Activated CD4-positive, alpha-beta T cell treated with anti-CD3 and anti-CD28 coated beads, Interleukin-2, amount 10 ng/mL, durations not matched to agents 7 days and 5 days (primary cell): Measurements from ENCODE around the gene LY6G5C. TPM values are rescaled to one million over a fixed set of nuclear protein-coding genes. Genes with fewer than 3 reads are reported as not detected.
"Not testable (repeated sequence)": the region's sequence is repeated elsewhere in the genome, so short reads cannot be mapped to it uniquely, and the experiment has no call there.

Source experiments
- CTCF ChIA-PET: fragments of 350-600 bp; sonication (Branson Sonifier 250); formaldehyde crosslinking; loops from one replicate; lab custom pipeline; 2021; ENCODE audit warnings: antibody characterized with exemption; lab: Charles Lee
- POLR2A ChIA-PET: fragments of 350-600 bp; sonication (Branson Sonifier 250); formaldehyde crosslinking; loops from one replicate; lab custom pipeline; 2021; ENCODE audit warnings: antibody characterized with exemption; lab: Charles Lee
- DNase-seq: peaks from one replicate; pipeline ENCODE4 v3.0.0-alpha.2; 2020
- H3K27ac Mint-ChIP-seq: one replicate; pipeline ENCODE4 v1.8.0; 2021; ENCODE audit warnings: mild to moderate bottlenecking, moderate library complexity, mixed read lengths
- H3K27me3 Mint-ChIP-seq: one replicate; pipeline ENCODE4 v1.8.0; 2021; ENCODE audit warnings: mixed read lengths
- H3K36me3 Mint-ChIP-seq: one replicate; pipeline ENCODE4 v1.8.0; 2021; ENCODE audit warnings: low read depth, mixed read lengths
- H3K4me1 Mint-ChIP-seq: one replicate; pipeline ENCODE4 v1.8.0; 2021; ENCODE audit warnings: mixed read lengths
- H3K4me3 Mint-ChIP-seq: one replicate; pipeline ENCODE4 v1.8.0; 2021; ENCODE audit warnings: mild to moderate bottlenecking, moderate library complexity, mixed read lengths
- H3K9me3 Mint-ChIP-seq: one replicate; pipeline ENCODE4 v1.8.0; 2021; ENCODE audit warnings: mixed read lengths
- total RNA-seq, 2 experiments: library from RNA; stranded (reverse); gene quantifications; one replicate each; pipeline ENCODE4 v1.2.3, GENCODE V29; 2021

Gene LY6G5C
- total RNA-seq, 2 experiments from 2014 or later, result 1.7 to 2.1 TPM

DNA sequence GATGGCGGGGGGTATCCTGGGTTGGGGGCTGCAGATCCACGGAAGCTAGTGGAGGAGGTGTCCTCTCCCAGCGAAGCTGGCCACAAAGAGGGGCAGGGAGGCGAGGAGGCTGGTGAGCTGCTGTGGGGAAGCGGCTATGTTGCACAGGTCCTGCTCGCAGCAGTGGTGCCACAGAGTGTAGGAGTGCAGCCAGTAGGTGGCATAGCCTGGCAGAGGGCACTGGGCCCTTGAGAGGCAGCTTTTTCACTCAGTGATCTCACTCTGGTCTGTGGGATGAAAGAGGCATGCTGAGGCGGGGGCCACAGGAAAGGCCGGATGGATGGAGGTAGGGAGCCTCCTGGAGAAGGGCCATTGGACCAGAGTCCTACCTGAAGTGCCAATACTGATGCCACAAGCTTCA lies 31.4 kb upstream of the LY6G5C start:
- Mint-ChIP-seq H3K9me3 (no peaks in the 10 kb centered on the region), H3K27me3 (peaks cover 7% of the 10 kb centered on the region), H3K36me3 (no peaks in the 10 kb centered on the region), H3K4me1 (peaks cover 29% of the 10 kb centered on the region), H3K27ac (peak overlapping the region; percentile 25), H3K4me3 (no peak overlapping the region)
- peak; percentile 38 for DNase-seq
- ChIA-PET CTCF (interaction anchor here (0.7 to 2.6 kb wide), 5 partner anchors 9 to 113 kb away, joined by 3 to 13 read pairs (median 3); partner anchors contain the start of genes ABHD16A, DDAH2, LY6G6C and MPIG6B), POLR2A (no interaction called here)

DNA sequence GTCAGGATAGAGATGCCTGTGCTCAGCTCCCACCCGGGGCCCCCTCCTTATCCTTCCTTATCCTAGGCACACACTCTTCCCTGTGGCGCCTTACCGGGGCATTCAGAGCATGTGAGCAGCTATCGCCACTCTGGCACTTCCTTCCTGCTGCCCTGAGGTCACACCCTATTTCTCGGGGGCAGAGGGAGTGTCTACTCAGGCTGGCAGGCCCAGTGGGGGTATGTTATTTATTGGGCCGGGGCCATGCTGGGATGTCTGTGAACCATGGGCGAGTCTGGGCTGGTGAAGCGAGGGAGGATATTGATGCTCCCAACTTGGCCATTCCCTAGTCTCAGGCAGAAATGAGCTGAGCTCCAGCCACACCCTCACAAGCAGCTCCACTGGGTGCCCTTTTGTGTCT lies 30.4 kb upstream of the LY6G5C start:
- ChIA-PET CTCF (interaction anchor here (0.5 to 1.4 kb wide), 6 partner anchors 8 to 145 kb away, joined by 3 read pairs; partner anchors contain the start of genes ABHD16A and DDAH2), POLR2A (no interaction called here)
- Mint-ChIP-seq H3K36me3 (no peaks in the 10 kb centered on the region), H3K4me1 (peaks cover 29% of the 10 kb centered on the region), H3K4me3 (no peak overlapping the region), H3K27me3 (peaks cover 7% of the 10 kb centered on the region), H3K9me3 (no peaks in the 10 kb centered on the region), H3K27ac (peak overlapping the region; percentile 72)
- DNase-seq, result no peak

- CTCF ChIA-PET, result interaction anchor here (0.5 to 1.1 kb wide), 3 partner anchors 17 to 144 kb away, joined by 3 read pairs; no protein-coding TSS in a partner anchor
- peaks cover 7% of the 10 kb centered on the region for H3K27me3 Mint-ChIP-seq
- no peaks in the 10 kb centered on the region for H3K36me3 Mint-ChIP-seq
- no peak overlapping the region for H3K4me3 Mint-ChIP-seq
- DNase-seq, result no peak
- H3K9me3 Mint-ChIP-seq, result no peaks in the 10 kb centered on the region
- peaks cover 29% of the 10 kb centered on the region for H3K4me1 Mint-ChIP-seq
- H3K27ac Mint-ChIP-seq, result peak overlapping the region; percentile 48
- POLR2A ChIA-PET, result no interaction called here
These were observed 29.8 kb upstream of the LY6G5C start for GRCh38 chr6:31710523-31711219.

GRCh38 chr6:31709157-31709556 lies 28.3 kb upstream of the LY6G5C start:
- H3K27me3 Mint-ChIP-seq, POLR2A ChIA-PET, H3K9me3 Mint-ChIP-seq, H3K27ac Mint-ChIP-seq, DNase-seq, H3K36me3 Mint-ChIP-seq, H3K4me3 Mint-ChIP-seq: not testable (repeated sequence)
- CTCF ChIA-PET, result interaction anchor here (1.2 kb wide), 1 partner anchor 22 kb away, joined by 6 read pairs; no protein-coding TSS in a partner anchor
- H3K4me1 Mint-ChIP-seq, result peaks cover 29% of the 10 kb centered on the region

- Mint-ChIP-seq H3K27me3 (peaks cover 5% of the 10 kb centered on the region), H3K4me3 (no peak overlapping the region), H3K9me3 (no peaks in the 10 kb centered on the region), H3K4me1 (peaks cover 32% of the 10 kb centered on the region), H3K27ac (no peak overlapping the region), H3K36me3 (no peaks in the 10 kb centered on the region)
- POLR2A ChIA-PET, result no interaction called here
- DNase-seq, result no peak
- CTCF ChIA-PET, result no interaction called here
These were observed 27.4 kb upstream of the LY6G5C start for GRCh38 chr6:31708224-31708623.

DNA sequence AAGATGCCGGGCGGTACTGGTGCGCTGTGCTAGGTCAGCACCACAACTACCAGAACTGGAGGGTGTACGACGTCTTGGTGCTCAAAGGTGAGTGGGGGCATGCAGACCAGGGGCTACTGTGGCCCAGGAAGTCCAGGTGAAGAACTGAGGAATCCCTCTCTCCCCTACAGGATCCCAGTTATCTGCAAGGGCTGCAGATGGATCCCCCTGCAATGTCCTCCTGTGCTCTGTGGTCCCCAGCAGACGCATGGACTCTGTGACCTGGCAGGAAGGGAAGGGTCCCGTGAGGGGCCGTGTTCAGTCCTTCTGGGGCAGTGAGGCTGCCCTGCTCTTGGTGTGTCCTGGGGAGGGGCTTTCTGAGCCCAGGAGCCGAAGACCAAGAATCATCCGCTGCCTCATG lies 26.8 kb upstream of the LY6G5C start:
- Mint-ChIP-seq H3K4me3 (no peak overlapping the region), H3K9me3 (no peaks in the 10 kb centered on the region), H3K27ac (no peak overlapping the region), H3K27me3 (peaks cover 1% of the 10 kb centered on the region), H3K36me3 (peaks cover 1% of the 10 kb centered on the region), H3K4me1 (peaks cover 31% of the 10 kb centered on the region)
- DNase-seq, result no peak
- POLR2A ChIA-PET, result no interaction called here
- CTCF ChIA-PET, result no interaction called here

DNA sequence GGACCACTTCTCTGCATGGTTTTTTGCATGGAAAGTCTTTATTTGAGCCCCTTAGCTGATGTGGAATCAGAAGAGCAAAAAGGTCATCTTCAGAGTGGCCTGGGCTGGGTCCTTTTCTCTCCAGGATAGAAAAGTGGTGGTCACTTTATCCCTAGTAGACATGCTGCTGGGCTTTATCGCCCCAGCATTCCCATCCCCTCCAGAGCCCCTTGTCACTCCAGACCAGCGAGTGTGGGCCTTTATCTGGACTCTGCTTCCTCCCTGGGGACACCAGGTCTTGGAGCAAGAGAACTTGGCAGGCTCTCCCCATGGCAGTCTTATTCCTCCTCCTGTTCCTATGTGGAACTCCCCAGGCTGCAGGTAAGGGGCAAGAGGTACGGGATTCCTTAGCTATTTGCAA lies 25.7 kb upstream of the LY6G5C start, which contains the start of gene LY6G6F:
TSS of gene LY6G6F (plus strand) at position 268 of the 400 bp plus-strand sequence. CDS start at position 309, 41 bp downstream.
- Mint-ChIP-seq H3K36me3 (peaks cover 7% of the 10 kb centered on the region), H3K27ac (no peak within 1 kb of the TSS), H3K9me3 (no peaks in the 10 kb centered on the region), H3K27me3 (no peaks in the 10 kb centered on the region), H3K4me1 (peaks cover 28% of the 10 kb centered on the region), H3K4me3 (no peak within 1 kb of the TSS)
- no peak for DNase-seq
- ChIA-PET POLR2A (no interaction called here), CTCF (interaction anchor here (0.6 kb wide), 1 partner anchor 194 kb away, joined by 3 read pairs; no protein-coding TSS in a partner anchor)

- Mint-ChIP-seq H3K4me1 (peaks cover 28% of the 10 kb centered on the region), H3K27ac (no peak overlapping the region), H3K36me3 (peaks cover 12% of the 10 kb centered on the region), H3K9me3 (no peaks in the 10 kb centered on the region), H3K4me3 (no peak overlapping the region), H3K27me3 (no peaks in the 10 kb centered on the region)
- POLR2A ChIA-PET, result no interaction called here
- no peak for DNase-seq
- CTCF ChIA-PET, result interaction anchor here (0.6 kb wide), 2 partner anchors 81 to 195 kb away, joined by 3 read pairs; no protein-coding TSS in a partner anchor
These were observed 25.1 kb upstream of the LY6G5C start for GRCh38 chr6:31705931-31706330.

DNA sequence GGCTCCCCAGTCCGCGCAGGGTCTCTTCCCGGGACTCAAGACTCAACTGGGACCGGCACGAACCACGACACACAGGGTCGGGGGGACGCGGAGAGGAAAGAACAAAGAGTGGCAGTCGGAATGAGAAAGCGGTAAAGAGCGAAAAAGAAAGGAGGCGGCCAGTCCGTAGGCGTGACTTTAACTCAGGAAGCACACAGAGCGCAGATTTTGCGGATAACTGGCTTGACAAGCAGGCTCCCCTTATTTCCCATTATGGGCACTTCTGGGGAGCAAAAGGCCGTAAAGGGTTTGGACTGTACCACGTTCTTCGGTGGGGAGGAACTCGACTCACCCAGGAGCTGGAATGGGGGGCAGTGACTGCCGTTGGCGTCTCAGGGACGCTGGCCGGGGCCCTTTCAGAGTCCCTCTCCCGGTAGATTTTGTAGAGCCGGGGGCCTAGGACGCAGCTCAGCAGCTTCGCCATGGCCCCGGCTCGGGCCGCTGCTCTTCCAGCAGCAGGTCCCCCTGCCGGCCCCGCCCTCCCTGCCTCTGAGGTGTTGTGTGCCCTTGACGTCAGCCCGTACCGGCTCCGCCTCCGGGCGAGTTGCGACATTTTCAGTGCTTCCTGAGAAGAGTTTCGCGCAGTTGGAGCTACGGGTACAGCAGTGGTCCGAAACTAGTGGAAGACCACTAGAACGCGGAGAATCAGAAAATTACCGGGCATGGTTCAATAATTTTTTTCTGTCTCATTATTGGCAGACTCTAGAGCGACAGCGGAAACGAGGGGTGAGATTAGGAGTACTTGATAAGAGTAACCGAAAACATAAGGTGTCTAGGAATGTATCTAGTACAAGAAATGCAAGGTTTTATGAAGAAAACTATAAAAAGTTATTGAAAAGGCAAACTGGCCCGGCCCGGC lies 22.2 kb upstream of the LY6G5C start, which contains the start of gene ABHD16A:
TSS of gene ABHD16A (minus strand) at position 506 of the 898 bp plus-strand sequence. CDS start at position 463, 43 bp downstream.
- peak; percentile 98 for DNase-seq
- peak within 1 kb of the TSS; percentile 96 for H3K27ac Mint-ChIP-seq
- peak within 1 kb of the TSS; percentile 96 for H3K4me3 Mint-ChIP-seq
- no peaks in the 10 kb centered on the region for H3K9me3 Mint-ChIP-seq
- peaks cover 26% of the 10 kb centered on the region for H3K4me1 Mint-ChIP-seq
- POLR2A ChIA-PET, result interaction anchor here (0.6 to 0.9 kb wide), 2 partner anchors 34 to 388 kb away, joined by 3 to 7 read pairs; no protein-coding TSS in a partner anchor
- CTCF ChIA-PET, result interaction anchor here (0.6 to 2.2 kb wide), 9 partner anchors 9 to 273 kb away, joined by 3 to 8 read pairs (median 3); no protein-coding TSS in a partner anchor
- H3K36me3 Mint-ChIP-seq, result peaks cover 19% of the 10 kb centered on the region
- H3K27me3 Mint-ChIP-seq, result no peaks in the 10 kb centered on the region

- ChIA-PET CTCF (interaction anchor here (0.6 to 2.2 kb wide), 6 partner anchors 9 to 151 kb away, joined by 3 to 8 read pairs (median 3); no protein-coding TSS in a partner anchor), POLR2A (interaction anchor here (0.6 kb wide), 1 partner anchor 388 kb away, joined by 3 read pairs; no protein-coding TSS in a partner anchor)
- DNase-seq, result no peak
- H3K36me3 Mint-ChIP-seq, result peaks cover 24% of the 10 kb centered on the region
- H3K4me3 Mint-ChIP-seq, result peak overlapping the region; percentile 96
- H3K4me1 Mint-ChIP-seq, result peaks cover 32% of the 10 kb centered on the region
- H3K9me3 Mint-ChIP-seq, result no peaks in the 10 kb centered on the region
- H3K27ac Mint-ChIP-seq, result peak overlapping the region; percentile 96
- H3K27me3 Mint-ChIP-seq, result no peaks in the 10 kb centered on the region
These were observed 21.5 kb upstream of the LY6G5C start for GRCh38 chr6:31702405-31702818.

- peaks cover 35% of the 10 kb centered on the region for H3K4me1 Mint-ChIP-seq
- H3K36me3 Mint-ChIP-seq, result peaks cover 27% of the 10 kb centered on the region
- H3K4me3 Mint-ChIP-seq, result peak overlapping the region; percentile 96
- peak overlapping the region; percentile 96 for H3K27ac Mint-ChIP-seq
- H3K9me3 Mint-ChIP-seq, result no peaks in the 10 kb centered on the region
- no peaks in the 10 kb centered on the region for H3K27me3 Mint-ChIP-seq
- POLR2A ChIA-PET, result interaction anchor here (0.6 kb wide), 1 partner anchor 389 kb away, joined by 3 read pairs; no protein-coding TSS in a partner anchor
- CTCF ChIA-PET, result interaction anchor here (1.4 to 2.2 kb wide), 2 partner anchors 18 to 68 kb away, joined by 3 to 8 read pairs; no protein-coding TSS in a partner anchor
- DNase-seq, result no peak
These were observed 21.0 kb upstream of the LY6G5C start for GRCh38 chr6:31701666-31702404.
